ENCODE measurements around the gene POLR2I.
A peak's percentile ranks its signal among the peaks of the same experiment; 100 is the strongest.

Gene POLR2I

DNA sequence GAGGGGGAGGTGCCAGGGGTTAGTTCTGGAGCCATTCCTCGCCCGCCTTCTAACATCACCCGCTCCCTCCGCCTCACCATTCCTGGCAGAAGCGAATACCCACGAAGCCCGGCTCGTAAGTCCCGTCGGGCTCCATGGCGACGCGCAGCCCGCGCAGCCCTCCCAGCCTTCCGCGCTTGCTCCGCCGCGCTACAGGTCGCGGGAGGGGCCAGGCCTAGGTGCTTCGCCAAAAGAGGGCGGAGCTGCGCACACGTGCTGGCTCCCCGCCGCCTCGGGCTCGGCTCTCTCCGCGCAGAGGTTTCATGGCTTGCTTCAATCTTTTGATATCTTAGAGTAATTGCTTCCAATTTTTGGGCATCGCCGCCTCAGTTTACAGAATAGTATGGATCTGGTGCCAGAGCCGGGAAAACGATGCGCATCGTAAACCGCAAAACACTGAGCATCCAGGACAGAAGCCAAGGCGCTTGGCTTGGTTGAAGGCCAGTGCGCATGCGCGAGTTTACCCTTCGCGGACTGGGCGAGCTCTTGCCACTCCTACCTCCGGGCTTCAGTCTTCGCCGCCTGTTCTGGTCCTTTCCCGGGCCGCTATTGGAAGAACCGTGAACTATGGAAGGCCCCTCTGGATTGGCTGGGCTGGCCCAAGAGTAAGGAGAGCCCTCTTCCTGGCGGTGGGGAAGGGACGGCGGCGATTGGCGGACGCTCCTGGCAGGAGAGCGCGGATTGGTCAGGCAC lies at the start of gene POLR2I:
Gene POLR2I (minus strand): TSS at position 155 of the 732 bp plus-strand sequence. CDS start 19 bp downstream, at position 136.
- DNase-seq (ENCODE audit: low read depth in 2 of 2, low spot score in 1 of 2): peak; percentile 94 to 98

DNA sequence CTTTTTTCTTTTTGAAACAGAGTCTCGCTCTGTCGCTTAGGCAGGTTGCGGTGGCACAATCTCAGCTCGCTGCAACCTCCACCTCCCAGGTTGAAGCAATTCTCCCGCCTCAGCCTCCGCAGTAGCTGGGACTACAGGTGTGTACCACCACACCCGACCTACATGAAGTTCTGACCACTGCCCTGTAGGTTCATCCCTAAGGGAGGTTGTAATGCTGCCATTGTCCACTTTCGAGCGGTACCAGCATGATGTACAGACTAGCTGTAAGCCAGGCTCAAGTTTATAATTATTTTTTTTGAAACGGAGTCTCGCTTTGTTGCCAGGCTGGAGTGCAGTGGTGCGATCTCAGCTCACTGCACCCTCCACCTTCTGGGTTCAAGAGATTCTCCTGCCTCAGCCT lies 49.1 kb upstream of the POLR2I start:
- DNase-seq (ENCODE audit: low read depth in 2 of 2, low spot score in 1 of 2): no peak

DNA sequence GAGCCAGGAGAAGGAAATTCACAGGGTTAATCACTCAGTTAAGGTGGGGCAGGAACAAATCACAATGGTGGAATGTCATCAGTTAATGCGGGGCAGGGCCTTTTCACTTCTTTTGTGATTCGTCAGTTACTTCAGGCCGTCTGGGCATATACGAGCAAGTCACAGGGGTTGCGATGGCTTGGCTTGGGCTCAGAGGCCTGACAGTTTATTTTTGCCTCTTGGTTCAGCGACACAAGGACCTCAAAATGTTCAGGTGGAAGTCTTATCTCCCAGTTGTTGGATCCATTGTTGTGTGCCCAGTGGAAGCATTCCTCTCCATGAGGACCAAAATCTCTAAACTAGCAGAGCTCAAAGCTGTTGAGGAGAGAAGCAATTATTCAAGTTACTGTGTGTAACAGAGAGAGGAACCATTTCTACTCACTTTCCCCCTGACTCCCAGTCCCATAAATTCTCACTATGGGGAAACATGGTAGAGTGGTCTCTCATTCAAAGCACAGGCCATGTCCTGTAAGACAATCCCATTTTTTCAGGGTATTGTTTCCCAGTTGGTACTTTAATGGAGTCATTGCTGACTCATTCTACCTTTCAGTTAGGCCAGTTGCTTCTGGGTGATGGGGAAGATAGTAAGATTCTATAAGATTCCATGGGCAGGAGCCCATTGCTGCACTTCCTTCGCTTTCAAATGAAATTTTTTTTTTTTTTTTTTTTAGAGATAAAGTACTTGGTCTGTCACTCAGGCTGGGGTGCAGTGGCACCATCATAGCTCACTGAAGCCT lies 46.3 kb upstream of the POLR2I start:
- DNase-seq (ENCODE audit: low read depth in 2 of 2, low spot score in 1 of 2): no peak

DNA sequence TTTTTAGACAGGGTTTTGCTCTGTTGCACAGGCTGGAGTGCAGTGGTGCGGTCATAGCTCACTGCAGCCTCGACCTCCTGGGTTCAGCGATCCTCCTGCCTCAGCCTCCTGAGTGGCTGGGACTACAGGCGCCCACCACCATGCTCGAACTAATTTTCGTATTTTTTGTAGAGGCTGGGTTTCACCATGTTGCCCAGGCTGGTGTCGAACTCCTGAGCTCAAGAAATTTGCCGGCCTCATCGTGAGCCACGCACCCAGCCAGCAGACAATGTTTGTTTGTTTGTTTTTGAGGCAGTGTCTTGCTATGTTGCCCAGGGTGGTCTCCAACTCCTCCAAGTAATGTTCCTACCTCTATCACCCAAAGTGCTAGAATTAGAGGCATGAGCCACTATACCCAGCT lies 38.5 kb upstream of the POLR2I start:
- no peak for DNase-seq (ENCODE audit: low read depth in 2 of 2, low spot score in 1 of 2)

DNA sequence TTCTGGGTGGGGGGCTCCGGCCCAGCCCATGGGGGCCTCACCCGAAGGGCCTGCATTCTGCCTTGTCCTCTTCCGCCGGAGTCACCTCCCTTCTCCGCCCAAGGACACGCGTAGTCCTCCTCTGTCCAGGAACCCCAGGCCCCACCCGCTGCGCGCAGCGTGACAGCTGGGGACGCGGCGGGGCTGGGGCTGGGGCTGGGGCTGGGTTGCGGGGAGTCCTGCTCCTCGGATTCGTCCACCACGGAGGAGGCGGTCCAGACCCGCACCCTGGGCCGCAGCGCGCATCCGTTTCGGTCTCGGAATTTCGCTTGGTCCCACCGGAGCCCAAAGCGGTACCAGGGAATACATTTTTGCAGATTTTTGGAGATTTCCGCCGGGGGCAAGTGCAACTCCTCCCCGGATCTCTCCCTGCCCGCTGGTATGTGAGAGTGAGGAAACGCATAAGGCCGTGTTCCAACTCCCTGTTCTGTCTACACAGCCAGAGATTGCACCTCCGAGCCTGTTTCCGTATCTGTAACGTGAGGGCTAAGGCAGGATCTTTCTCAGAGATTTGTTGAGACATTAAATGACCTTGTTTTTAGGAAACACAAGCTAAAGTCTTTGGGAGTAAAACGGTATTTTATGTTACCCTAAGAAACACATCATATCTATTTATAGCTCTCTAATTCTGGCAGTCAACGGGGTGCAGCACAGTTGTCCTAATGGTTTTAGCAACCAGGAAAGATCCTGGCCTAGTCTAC lies 37.8 kb upstream of the POLR2I start, which contains the start of gene COX7A1:
Gene COX7A1 (minus strand): TSS at position 96 of the 740 bp plus-strand sequence. CDS start 40 bp downstream, at position 56.
- no peak for DNase-seq (ENCODE audit: low read depth in 2 of 2, low spot score in 1 of 2)

DNA sequence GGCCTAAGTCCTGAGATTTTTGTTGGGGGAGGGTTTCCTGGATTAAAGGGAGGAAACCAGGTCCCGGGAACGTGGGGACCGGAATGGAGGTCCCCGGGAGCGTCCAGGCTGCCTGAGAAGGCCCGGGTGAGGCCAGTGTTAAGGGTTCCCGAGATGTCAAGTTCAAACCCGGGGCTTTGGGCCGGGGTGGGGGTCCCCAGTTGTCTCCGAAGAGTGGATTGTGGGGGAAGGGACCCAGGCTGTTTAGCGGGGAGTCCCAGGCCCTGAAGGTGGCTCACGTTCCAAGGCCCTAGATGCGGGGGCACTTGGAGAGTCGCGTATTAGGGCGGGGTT lies 37.3 kb upstream of the POLR2I start:
- no peak for DNase-seq (ENCODE audit: low read depth in 2 of 2, low spot score in 1 of 2)

DNA sequence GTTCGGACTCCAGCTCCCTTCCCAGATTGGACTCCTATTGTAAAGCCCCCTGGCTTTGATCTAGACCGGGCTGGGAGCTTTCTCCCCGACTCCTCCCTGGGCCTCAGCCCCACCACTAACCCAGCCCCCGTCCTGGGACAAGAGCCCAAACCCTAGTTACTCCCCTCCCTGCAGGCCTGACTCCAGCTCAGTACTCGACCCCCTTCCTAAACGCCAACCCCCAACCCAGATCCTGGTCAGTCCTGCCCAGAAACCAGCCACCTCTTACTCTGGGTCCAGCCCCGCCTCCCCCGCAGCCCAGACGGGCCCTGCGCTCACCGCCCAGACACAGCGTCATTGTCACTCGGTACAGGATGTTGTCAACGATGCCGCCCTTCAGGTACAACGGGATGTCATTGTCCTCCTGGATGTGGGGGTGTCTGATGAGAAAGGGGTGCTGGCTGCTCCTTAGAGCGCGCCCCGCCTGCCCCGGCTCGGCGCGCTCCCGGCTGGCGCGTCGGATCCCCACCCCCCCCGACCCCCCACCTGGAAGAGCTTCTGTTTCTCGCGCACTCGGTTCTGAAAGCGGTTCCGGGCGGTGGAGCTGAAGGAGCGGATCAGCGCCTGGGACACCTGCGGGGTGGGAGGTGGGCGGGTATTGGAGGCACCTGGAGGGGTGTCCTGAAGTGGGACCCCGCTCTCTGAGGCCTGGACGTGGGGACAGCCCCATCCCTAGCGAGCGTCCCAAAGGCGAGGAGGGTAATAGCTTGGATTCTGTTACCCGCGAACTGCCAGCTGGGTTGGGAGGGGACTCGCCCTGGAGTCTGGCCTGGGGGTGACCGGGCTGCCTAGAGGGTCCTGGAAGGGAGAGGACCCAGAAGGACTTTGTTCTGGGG lies 36.7 kb upstream of the POLR2I start:
- DNase-seq (ENCODE audit: low read depth in 2 of 2, low spot score in 1 of 2): no peak

DNA sequence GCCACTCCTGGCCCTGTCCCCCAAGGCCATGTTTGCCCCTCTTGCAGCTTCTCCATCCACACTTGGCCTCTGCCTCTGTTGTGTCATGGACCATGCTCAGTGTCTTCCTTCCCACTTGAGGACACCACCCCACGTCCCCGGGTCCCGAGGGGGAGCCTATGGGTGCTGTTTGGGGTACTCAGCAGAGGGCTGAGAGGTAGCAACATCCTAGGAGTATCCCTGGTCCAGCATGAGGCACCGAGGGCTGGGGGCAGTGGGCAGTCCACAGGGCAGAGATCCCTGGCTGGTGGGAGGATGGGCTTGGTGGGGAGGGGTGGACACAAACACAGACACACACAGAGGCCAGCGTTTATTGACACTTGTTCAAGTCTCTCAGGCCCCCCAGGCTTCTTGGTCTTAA lies 35.9 kb upstream of the POLR2I start:
- no peak for DNase-seq (ENCODE audit: low read depth in 2 of 2, low spot score in 1 of 2)

DNA sequence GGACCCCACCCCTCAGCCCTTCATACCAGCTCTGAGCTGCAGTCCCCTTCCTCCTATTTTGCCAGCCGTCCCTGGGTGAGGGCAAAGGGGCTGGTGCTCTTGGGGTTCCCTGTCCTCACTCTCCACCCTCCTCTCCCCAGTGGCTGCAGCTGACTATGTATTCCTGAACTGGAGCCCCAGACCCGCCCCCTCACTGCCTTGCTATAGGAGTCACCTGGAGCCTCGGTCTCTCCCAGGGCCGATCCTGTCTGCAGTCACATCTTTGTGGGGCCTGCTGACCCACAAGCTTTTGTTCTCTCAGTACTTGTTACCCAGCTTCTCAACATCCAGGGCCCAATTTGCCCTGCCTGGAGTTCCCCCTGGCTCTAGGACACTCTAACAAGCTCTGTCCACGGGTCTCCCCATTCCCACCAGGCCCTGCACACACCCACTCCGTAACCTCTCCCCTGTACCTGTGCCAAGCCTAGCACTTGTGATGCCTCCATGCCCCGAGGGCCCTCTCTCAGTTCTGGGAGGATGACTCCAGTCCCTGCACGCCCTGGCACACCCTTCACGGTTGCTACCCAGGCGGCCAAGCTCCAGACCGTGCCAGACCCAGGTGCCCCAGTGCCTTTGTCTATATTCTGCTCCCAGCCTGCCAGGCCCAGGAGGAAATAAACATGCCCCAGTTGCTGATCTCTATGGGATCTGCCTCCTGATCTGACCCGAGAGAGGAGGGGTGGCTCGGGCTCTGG lies 35.2 kb upstream of the POLR2I start:
- no peak for DNase-seq (ENCODE audit: low read depth in 2 of 2, low spot score in 1 of 2)

DNA sequence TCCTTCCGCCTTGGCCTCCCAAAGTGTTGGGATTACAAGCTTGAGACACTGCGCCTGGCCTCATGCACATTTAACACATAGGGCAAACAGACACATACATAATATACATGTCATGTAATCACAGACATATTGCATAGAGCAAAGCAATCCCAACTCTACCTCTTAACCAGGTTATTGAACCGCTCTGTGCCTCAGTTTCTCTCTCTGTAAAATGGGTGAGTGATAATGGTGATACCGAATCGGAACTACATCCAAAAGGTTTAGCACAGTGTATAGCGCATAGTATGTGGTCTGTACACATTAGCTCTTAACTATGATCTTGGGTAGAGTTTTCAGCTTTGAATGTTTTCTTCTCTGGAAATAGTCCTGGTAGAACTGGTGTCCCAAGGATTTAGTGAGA lies 29.9 kb upstream of the POLR2I start:
- no peak for DNase-seq (ENCODE audit: low read depth in 2 of 2, low spot score in 1 of 2)

DNA sequence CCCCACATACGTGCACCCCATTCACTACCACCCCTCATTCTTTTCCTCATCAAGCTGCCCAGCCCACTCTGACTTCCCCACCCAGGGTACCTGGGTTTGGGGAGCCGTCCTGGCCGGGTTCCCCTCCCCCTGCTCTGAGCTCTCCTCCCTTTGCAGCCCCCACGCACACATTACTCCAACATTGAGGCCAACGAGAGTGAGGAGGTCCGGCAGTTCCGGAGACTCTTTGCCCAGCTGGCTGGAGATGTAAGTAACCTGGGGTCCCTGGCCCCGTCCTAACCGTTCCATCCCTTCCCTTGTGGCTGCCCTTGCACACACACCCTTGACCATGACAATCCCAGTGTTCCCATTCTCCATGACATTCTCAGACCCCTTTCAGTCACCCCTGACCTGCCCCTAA lies 27.8 kb upstream of the POLR2I start:
- DNase-seq (ENCODE audit: low read depth in 2 of 2, low spot score in 1 of 2): no peak

DNA sequence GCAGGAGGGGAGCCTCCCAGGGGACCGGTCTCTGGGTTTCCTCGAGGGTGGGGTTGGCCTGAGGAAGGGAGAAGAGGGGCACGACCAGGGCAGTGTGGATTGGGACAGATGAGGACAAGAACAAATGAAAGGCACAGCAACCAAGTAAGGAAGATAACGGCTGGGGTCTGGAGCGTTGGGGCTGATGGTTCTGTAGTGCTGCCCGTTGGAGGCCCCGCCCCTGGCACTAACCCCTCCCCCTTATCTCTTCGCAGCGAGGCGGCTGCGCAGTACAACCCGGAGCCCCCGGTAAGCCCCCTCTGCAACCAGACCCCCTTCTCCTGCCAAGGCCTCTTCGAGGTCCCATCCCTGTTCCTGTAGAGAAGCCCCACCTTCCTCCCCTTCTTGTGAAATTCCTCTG lies 27.4 kb upstream of the POLR2I start:
- DNase-seq (ENCODE audit: low read depth in 2 of 2, low spot score in 1 of 2): no peak

DNA sequence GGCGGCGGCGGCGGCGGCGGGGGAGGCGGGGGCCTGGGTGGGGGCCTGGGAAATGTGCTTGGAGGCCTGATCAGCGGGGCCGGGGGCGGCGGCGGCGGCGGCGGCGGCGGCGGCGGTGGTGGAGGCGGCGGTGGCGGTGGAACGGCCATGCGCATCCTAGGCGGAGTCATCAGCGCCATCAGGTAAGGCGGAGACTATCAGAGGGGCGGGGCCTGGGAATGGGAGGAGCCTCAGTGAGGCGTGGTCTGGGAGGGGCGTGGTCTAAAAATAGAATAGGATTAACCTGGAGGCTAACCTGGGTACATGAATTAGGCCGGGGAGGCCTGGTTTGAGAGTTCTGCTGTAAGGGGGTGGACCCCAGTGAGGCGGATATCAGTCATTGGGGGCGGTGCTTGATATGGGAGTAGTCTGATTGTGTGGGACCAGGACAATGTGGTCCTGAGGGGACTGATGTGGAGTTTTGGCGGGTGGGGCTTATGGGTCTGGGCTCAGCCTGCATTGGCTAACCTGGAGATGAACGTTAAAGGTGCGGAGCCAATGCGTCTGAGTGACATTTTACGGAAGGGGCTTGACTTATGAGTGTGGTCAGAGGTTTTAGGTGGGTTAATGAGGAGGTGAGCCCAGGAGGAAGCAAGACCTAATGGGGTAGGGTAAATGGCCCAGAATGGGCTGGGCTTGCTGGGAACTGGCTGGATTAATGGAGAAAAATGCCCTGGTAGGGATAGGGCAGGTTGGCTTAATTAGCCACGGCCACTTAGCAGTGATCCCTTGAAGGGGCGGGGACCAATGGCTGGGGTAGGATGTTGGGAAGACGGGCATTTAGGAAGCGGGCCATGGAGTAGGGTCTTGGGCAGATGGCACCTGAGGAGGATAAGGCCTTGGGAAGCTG lies 26.6 kb upstream of the POLR2I start:
- DNase-seq (ENCODE audit: low read depth in 2 of 2, low spot score in 1 of 2): peak; percentile 75 to 92

DNA sequence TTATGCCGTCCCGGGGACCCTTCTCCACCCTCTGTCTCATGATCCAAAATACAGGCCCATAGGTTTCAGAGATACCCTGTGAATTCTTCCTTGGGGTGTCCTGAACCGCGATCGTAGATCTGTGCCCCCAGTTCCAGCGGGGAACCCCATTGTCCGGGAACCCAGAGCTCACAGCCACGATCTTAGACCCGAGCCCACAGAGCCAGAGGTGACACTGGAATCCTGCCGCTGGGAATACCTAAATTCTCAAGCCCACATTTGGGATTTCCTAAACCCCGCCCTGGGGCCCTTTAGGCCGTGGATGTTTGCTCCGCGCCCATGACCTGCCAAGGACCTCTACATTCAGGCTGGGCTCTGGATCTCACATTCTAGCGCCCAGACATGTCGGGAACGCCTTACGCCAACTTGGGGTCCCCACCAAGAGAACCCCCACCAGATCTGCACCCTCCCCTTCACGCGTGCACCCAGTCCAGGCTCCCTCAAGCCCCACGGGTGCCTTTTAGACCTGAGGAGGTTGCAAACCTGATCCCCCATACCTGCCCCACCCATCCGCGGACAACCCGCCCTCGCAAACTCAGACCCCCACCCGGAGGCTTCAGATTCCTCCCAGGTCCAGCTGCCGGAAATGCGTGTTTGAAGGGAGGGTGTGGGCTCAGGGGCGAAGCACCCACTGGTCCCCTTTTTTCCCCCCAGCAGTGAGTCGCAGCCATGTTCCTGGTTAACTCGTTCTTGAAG lies 25.8 kb upstream of the POLR2I start:
- peak in 1 of 2 donors; percentile 19 for DNase-seq (ENCODE audit: low read depth in 2 of 2, low spot score in 1 of 2)

DNA sequence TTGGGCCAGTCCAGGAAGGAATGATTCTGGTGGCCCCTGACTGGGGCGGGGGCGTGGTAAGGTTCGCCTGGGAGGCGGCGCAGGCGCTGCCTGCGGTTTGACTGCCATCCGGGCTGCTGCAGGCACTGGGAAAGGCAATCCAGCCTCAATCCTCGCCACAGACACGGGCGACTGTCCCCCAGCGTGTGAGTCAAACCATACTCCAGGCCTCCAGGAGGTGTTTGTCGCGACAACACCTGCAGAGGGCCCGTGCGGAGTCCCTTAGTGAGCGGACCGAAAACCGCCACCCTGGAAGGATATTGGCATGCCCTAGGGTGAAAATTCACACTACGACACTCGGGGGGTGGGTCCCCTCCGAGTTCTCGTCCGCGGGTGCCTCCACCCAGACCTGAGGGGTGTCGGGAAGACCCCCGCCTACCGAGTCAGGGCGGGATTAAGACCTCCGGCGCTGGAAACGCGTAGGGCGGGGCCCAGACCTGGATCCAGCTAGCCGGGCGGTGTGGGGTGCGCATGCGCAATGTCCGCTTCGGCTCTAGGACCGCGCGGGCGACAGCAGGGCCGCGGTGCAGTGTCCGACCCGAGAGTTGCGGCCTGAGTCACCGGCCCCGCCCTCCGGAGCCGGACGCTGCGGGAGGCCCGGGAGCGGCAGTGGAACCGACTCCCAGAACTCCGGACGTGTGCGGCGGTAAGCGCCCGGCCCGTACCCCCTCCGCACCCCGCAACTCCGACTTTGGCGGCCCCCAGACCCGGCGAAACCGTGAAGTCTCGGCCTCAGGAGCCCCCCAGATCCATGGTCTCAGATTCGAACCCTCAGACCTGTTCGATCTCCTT lies 25.0 kb upstream of the POLR2I start, which contains the start of gene CAPNS1:
Gene CAPNS1 (plus strand): TSS at position 594 of the 831 bp plus-strand sequence. CDS start 946 bp downstream, outside the sequence.
- DNase-seq (ENCODE audit: low read depth in 2 of 2, low spot score in 1 of 2): peak; percentile 74 to 89

DNA sequence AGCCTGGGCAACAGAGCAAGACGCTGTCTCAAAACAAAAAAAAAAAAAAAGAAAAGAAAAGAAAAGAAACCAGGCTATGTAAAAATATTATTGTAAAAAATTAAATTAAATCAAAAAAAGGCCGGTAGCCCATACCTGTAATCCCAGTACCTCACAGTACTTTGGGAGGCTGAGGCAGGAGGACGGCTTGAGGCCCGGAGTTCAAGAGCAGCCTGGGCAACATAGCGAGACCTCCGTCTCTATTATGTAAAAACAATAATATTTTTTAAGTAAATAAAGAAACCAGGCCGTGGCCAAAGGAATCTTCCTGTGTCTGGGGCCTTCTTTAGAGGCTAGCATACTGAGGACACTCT lies 24.4 kb upstream of the POLR2I start:
- DNase-seq (ENCODE audit: low read depth in 2 of 2, low spot score in 1 of 2): no peak

DNA sequence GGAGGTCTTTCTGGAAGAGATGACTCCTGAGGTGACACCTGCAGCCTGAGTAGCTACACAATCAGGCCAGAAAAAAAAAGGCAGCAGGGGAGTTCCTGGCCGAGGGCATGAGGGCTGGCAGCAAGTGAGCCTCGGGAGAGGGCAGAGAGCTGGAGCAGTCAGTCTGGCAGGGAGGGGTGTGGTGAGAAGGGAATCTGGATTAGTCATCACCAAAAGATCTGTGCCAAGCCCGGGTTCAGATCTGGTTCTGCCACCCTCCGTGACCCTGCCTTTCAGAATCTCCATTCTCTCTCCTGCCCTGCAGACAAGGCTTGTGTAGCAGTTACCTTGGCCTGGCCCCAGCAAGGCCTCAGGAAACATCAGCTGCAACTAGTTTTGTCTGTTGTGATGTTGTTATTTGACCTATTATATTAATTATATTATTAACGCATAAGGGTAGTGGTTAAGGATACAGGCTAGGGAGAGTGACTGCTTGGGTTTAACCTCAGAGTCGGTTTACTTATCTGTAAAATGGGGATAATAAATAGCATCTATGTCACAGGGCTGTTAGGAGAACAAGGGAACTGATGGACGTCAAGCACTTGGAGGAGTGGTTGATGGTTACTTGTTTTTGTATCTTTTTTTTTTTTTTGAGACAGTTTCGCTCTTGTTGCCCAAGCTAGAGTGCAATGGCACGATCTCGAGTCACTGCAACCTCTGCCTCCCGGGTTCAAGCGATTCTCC lies 22.4 kb upstream of the POLR2I start:
- DNase-seq (ENCODE audit: low read depth in 2 of 2, low spot score in 1 of 2): no peak

Data from stimulated activated CD8-positive, alpha-beta memory T cell treated with anti-CD3 and anti-CD28 coated beads, Interleukin-4, amount 100 ng/mL, for 4 hours (primary cell).